ENCODE measurements around the gene HIP1R.

- TF ChIP-seq REST (IDR thresholded peaks at IDR 0.05; ENCODE audit: low read depth, low read length) (no peak), CTCF (IDR thresholded peaks at IDR 0.05 in 2 of 3, conservative IDR thresholded peaks at IDR 0.05 in 1 of 3; ENCODE audit: control insufficient read depth in 2 of 3, extremely low read depth in 1 of 3, insufficient read depth in 1 of 3, low read depth in 3 of 3, low read length in 3 of 3) (no peak), BHLHE40 (IDR thresholded peaks at IDR 0.05; ENCODE audit: borderline replicate concordance in 1 of 2, low read depth in 2 of 2, low read length in 1 of 2) (no peak), LARP7 (IDR thresholded peaks at IDR 0.05) (no peak)
Observed at GRCh38 chr12:122788387-122788786, 46.9 kb upstream of the HIP1R start.

Data from GM12878 (cell line).